HCT116 (cell line): ENCODE data around the gene ZFP3. TPM values are rescaled to one million over a fixed set of nuclear protein-coding genes. Genes with fewer than 3 reads are reported as not detected.
"Not testable (repeated sequence)": the region's sequence is repeated elsewhere in the genome, so short reads cannot be mapped to it uniquely, and the experiment has no call there.

Source experiments
- ATAC-seq: fragments of 200-7000 bp; cut with Tn5 transposase; 2 replicates; pipeline ENCODE4 v1.9.1; 2020; ENCODE audit warnings: mild to moderate bottlenecking, moderate library complexity
- BruUV-seq: library from RNA; stranded (reverse); fragments of 400-500 nt; replicated peaks from 2 replicates; lab custom pipeline; 2021; lab: Mats Ljungman, UMichigan
- CTCF ChIA-PET: fragments of 300-600 bp; sonication (Branson Sonifier 250); formaldehyde crosslinking; loops from one replicate; lab custom pipeline; 2021; ENCODE audit warnings: antibody characterized with exemption; lab: Charles Lee
- POLR2A ChIA-PET: fragments of 300-600, 350-600 bp; sonication (Branson Sonifier 250); formaldehyde crosslinking; loops from one replicate; lab custom pipeline; 2021; ENCODE audit warnings: antibody characterized with exemption; lab: Charles Lee
- RAD21 ChIA-PET, 2 experiments: fragments of 300-600 bp; sonication (Branson Sonifier 250); formaldehyde crosslinking; loops; one replicate each; lab custom pipeline; 2023; ENCODE audit warnings: low total read pairs in 2 of 2; ENCODE audit not compliant: uncharacterized antibody in 2 of 2, unreplicated experiment in 2 of 2, low non-redundant PET in 1 of 2; lab: Charles Lee
- DNase-seq: peaks from one replicate; pipeline ENCODE4 v3.0.0-alpha.2; 2010; ENCODE audit warnings: low read depth, low spot score
- H2AFZ ChIP-seq: fragments of 200-600 bp; shearing (Covaris generic), sonication (generic); 2 replicates; pipeline ENCODE4 v1.6.1; 2017; ENCODE audit warnings: low read depth, mixed run types, mixed read lengths, antibody characterized with exemption, low read length; ENCODE audit not compliant: poor library complexity, severe bottlenecking
- H3K27ac ChIP-seq: 2 replicates; pipeline ENCODE4 v1.5.1; 2012; ENCODE audit warnings: low read depth, low read length
- H3K27me3 ChIP-seq: fragments of 200-600 bp; sonication (generic); 2 replicates; pipeline ENCODE4 v1.6.1; 2016; ENCODE audit warnings: mixed run types, low read length, mixed read lengths; ENCODE audit not compliant: insufficient read depth
- H3K36me3 ChIP-seq, 2 experiments: fragments of 200-500 bp in 1 of 2; fragments of 200-600 bp in 1 of 2; sonication (Bioruptor generic) in 1 of 2; sonication (generic) in 1 of 2; 2 replicates each; pipeline versions ENCODE4 v1.5.1 to v1.6.1; 2014 to 2016; ENCODE audit warnings: low read length in 2 of 2, inconsistent platforms in 1 of 2, mixed read lengths in 1 of 2, mixed run types in 1 of 2; ENCODE audit not compliant: insufficient read depth in 2 of 2, control insufficient read depth in 1 of 2
- H3K4me1 ChIP-seq, 2 experiments: fragments of 200-600 bp in 1 of 2; sonication (generic) in 1 of 2; 2 replicates each; pipeline versions ENCODE4 v1.5.1 to v1.6.1; 2012 to 2017; ENCODE audit warnings: low read length in 2 of 2, inconsistent platforms in 1 of 2, mild to moderate bottlenecking in 1 of 2, mixed read lengths in 1 of 2, mixed run types in 1 of 2, moderate library complexity in 1 of 2; ENCODE audit not compliant: insufficient read depth in 2 of 2, control insufficient read depth in 1 of 2
- H3K4me2 ChIP-seq: fragments of 200-600 bp; sonication (generic); 2 replicates; pipeline ENCODE4 v1.6.1; 2017; ENCODE audit warnings: mixed run types, low read length, mixed read lengths
- H3K4me3 ChIP-seq, 2 experiments: fragments of 200-600 bp in 1 of 2; sonication (generic) in 1 of 2; replicated peaks in 1 of 2; 2 replicates each; pipeline ENCODE4 v1.5.1; 2011 to 2016; ENCODE audit warnings: low read length in 2 of 2, control low read depth in 1 of 2, low read depth in 1 of 2, mild to moderate bottlenecking in 1 of 2, mixed read lengths in 1 of 2, mixed run types in 1 of 2
- H3K79me2 ChIP-seq: fragments of 200-600 bp; sonication (generic); 2 replicates; pipeline ENCODE4 v1.6.1; 2017; ENCODE audit warnings: mild to moderate bottlenecking, mixed run types, low read length, moderate library complexity, mixed read lengths; ENCODE audit not compliant: insufficient read depth
- H3K9ac ChIP-seq: fragments of 200-600 bp; sonication (generic); 2 replicates; pipeline ENCODE4 v1.6.1; 2016; ENCODE audit warnings: low read length, mixed read lengths
- H3K9me2 ChIP-seq: fragments of 200-600 bp; sonication (generic), shearing (Covaris generic); 2 replicates; pipeline ENCODE4 v1.6.1; 2017; ENCODE audit warnings: mixed run types, mild to moderate bottlenecking, moderate library complexity; ENCODE audit not compliant: insufficient read depth
- H3K9me3 ChIP-seq, 2 experiments: fragments of 200-500 bp in 1 of 2; fragments of 200-600 bp in 1 of 2; sonication (Bioruptor generic) in 1 of 2; sonication (generic) in 1 of 2; 2 replicates each; pipeline ENCODE4 v1.6.1; 2014 to 2017; ENCODE audit warnings: low read length in 2 of 2, mixed read lengths in 2 of 2, inconsistent platforms in 1 of 2, low read depth in 1 of 2, mild to moderate bottlenecking in 1 of 2, mixed run types in 1 of 2, moderate library complexity in 1 of 2; ENCODE audit not compliant: control insufficient read depth in 1 of 2, insufficient read depth in 1 of 2
- H4K20me1 ChIP-seq: fragments of 200-600 bp; sonication (generic), shearing (Covaris generic); 2 replicates; pipeline ENCODE4 v1.6.1; 2017; ENCODE audit warnings: mixed run types, mild to moderate bottlenecking, moderate library complexity; ENCODE audit not compliant: insufficient read depth
- EGR1 ChIP-seq: IDR thresholded peaks from 2 replicates; pipeline ENCODE4 v1.6.1; 2012; ENCODE audit warnings: low read depth
- ELF1 ChIP-seq: IDR thresholded peaks from 2 replicates; pipeline ENCODE4 v1.6.1; 2012; ENCODE audit warnings: low read depth, borderline replicate concordance
- EZH2phosphoT487 ChIP-seq: fragments of 200-600 bp; IDR thresholded peaks from 2 replicates; pipeline ENCODE4 v1.6.1; 2018; ENCODE audit warnings: antibody characterized with exemption, borderline replicate concordance
- FOSL1 ChIP-seq: IDR thresholded peaks from 2 replicates; pipeline ENCODE4 v1.6.1; 2012; ENCODE audit warnings: low read depth
- RAD21 ChIP-seq: IDR thresholded peaks from 2 replicates; pipeline ENCODE4 v1.6.1; 2012; ENCODE audit warnings: low read depth, mild to moderate bottlenecking
- ZFX ChIP-seq: fragments of 450-650 bp; IDR thresholded peaks from 2 replicates; pipeline ENCODE4 v1.6.1; 2017
- intact Hi-C: fragments of 100-400 bp; cut with micrococcal nuclease; formaldehyde crosslinking; loops from 2 replicates; pipeline ENCODE4 v1.10.0; 2022
- total RNA-seq: library from RNA; stranded (reverse); gene quantifications from one replicate; pipeline ENCODE4 v1.2.1, GENCODE V29; 2021; ENCODE audit not compliant: unreplicated experiment
- TF ChIP-seq, protein P1 (sequence below): IDR thresholded peaks from 2 replicates; pipeline ENCODE4 v1.6.1; 2012

ZFP3 gene
- total RNA-seq, 1 experiment from 2014 or later, result 0.05 TPM

GRCh38 chr17:5135726-5136579, 57.7 kb downstream of the ZFP3 start:
- ATAC-seq (no peak), DNase-seq (no peak)
- H3K9me3 ChIP-seq, result no peaks in the 10 kb centered on the region
- intact Hi-C loops, result no loop called here
- TF ChIP-seq FOSL1 (no peak), ZFX (no peak), EGR1 (no peak), EZH2phosphoT487 (no peak), ELF1 (no peak), RAD21 (no peak)
- TF ChIP-seq, protein P1, sequence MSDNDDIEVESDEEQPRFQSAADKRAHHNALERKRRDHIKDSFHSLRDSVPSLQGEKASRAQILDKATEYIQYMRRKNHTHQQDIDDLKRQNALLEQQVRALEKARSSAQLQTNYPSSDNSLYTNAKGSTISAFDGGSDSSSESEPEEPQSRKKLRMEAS, result no peak
- H3K36me3 ChIP-seq, result no peaks in the 10 kb centered on the region
- H4K20me1 ChIP-seq, result no peaks in the 10 kb centered on the region
- no peak overlapping the region for H2AFZ ChIP-seq
- ChIA-PET POLR2A (no interaction called here), CTCF (no interaction called here), RAD21 (no interaction called here)
- no peak overlapping the region for H3K27ac ChIP-seq
- H3K4me3 ChIP-seq, result no peak overlapping the region
- H3K9ac ChIP-seq, result no peak overlapping the region
- BruUV-seq, result no TSS peak
- H3K79me2 ChIP-seq, result no peaks in the 10 kb centered on the region
- no peaks in the 10 kb centered on the region for H3K9me2 ChIP-seq
- no peaks in the 10 kb centered on the region for H3K4me1 ChIP-seq
- no peaks in the 10 kb centered on the region for H3K27me3 ChIP-seq
- no peak overlapping the region for H3K4me2 ChIP-seq

GRCh38 chr17:5136580-5137412, 58.5 kb downstream of the ZFP3 start:
- H3K4me1 ChIP-seq, H3K79me2 ChIP-seq, H3K36me3 ChIP-seq, H3K9me3 ChIP-seq, H2AFZ ChIP-seq, H3K9ac ChIP-seq, ATAC-seq, DNase-seq, POLR2A ChIA-PET, H4K20me1 ChIP-seq, BruUV-seq, H3K9me2 ChIP-seq, H3K4me2 ChIP-seq, H3K4me3 ChIP-seq, CTCF ChIA-PET, intact Hi-C loops, RAD21 ChIA-PET, H3K27me3 ChIP-seq, H3K27ac ChIP-seq: not testable (repeated sequence)

GRCh38 chr17:5137511-5138197, 59.4 kb downstream of the ZFP3 start:
- POLR2A ChIA-PET, H3K4me1 ChIP-seq, H3K79me2 ChIP-seq, H3K9ac ChIP-seq, ATAC-seq, H3K27me3 ChIP-seq, intact Hi-C loops, RAD21 ChIA-PET, BruUV-seq, DNase-seq, H4K20me1 ChIP-seq, H3K36me3 ChIP-seq, H3K27ac ChIP-seq, H3K9me2 ChIP-seq, CTCF ChIA-PET, H2AFZ ChIP-seq, H3K9me3 ChIP-seq, H3K4me2 ChIP-seq, H3K4me3 ChIP-seq: not testable (repeated sequence)
